Measurements from ENCODE around the gene C19orf12. TPM values are rescaled to one million over a fixed set of nuclear protein-coding genes. Genes with fewer than 3 reads are reported as not detected.
A peak's percentile ranks its signal among the peaks of the same experiment; 100 is the strongest.

C19orf12 gene
- total RNA-seq, 1 experiment from 2014 or later = 15.5 TPM

- TF ChIP-seq, protein P1, sequence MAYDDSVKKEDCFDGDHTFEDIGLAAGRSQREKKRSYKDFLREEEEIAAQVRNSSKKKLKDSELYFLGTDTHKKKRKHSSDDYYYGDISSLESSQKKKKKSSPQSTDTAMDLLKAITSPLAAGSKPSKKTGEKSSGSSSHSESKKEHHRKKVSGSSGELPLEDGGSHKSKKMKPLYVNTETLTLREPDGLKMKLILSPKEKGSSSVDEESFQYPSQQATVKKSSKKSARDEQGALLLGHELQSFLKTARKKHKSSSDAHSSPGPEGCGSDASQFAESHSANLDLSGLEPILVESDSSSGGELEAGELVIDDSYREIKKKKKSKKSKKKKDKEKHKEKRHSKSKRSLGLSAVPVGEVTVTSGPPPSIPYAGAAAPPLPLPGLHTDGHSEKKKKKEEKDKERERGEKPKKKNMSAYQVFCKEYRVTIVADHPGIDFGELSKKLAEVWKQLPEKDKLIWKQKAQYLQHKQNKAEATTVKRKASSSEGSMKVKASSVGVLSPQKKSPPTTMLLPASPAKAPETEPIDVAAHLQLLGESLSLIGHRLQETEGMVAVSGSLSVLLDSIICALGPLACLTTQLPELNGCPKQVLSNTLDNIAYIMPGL (CRISPR knock-in tag; IDR thresholded peaks at IDR 0.05) = no peak
- TF ChIP-seq, protein P2, sequence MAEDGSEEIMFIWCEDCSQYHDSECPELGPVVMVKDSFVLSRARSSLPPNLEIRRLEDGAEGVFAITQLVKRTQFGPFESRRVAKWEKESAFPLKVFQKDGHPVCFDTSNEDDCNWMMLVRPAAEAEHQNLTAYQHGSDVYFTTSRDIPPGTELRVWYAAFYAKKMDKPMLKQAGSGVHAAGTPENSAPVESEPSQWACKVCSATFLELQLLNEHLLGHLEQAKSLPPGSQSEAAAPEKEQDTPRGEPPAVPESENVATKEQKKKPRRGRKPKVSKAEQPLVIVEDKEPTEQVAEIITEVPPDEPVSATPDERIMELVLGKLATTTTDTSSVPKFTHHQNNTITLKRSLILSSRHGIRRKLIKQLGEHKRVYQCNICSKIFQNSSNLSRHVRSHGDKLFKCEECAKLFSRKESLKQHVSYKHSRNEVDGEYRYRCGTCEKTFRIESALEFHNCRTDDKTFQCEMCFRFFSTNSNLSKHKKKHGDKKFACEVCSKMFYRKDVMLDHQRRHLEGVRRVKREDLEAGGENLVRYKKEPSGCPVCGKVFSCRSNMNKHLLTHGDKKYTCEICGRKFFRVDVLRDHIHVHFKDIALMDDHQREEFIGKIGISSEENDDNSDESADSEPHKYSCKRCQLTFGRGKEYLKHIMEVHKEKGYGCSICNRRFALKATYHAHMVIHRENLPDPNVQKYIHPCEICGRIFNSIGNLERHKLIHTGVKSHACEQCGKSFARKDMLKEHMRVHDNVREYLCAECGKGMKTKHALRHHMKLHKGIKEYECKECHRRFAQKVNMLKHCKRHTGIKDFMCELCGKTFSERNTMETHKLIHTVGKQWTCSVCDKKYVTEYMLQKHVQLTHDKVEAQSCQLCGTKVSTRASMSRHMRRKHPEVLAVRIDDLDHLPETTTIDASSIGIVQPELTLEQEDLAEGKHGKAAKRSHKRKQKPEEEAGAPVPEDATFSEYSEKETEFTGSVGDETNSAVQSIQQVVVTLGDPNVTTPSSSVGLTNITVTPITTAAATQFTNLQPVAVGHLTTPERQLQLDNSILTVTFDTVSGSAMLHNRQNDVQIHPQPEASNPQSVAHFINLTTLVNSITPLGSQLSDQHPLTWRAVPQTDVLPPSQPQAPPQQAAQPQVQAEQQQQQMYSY (CRISPR knock-in tag; IDR thresholded peaks at IDR 0.05) = no peak
- TF ChIP-seq ZBTB21 (CRISPR knock-in tag; IDR thresholded peaks at IDR 0.05; ENCODE audit: borderline replicate concordance) = no peak
- TF ChIP-seq, protein P3, sequence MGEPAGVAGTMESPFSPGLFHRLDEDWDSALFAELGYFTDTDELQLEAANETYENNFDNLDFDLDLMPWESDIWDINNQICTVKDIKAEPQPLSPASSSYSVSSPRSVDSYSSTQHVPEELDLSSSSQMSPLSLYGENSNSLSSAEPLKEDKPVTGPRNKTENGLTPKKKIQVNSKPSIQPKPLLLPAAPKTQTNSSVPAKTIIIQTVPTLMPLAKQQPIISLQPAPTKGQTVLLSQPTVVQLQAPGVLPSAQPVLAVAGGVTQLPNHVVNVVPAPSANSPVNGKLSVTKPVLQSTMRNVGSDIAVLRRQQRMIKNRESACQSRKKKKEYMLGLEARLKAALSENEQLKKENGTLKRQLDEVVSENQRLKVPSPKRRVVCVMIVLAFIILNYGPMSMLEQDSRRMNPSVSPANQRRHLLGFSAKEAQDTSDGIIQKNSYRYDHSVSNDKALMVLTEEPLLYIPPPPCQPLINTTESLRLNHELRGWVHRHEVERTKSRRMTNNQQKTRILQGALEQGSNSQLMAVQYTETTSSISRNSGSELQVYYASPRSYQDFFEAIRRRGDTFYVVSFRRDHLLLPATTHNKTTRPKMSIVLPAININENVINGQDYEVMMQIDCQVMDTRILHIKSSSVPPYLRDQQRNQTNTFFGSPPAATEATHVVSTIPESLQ (CRISPR knock-in tag; IDR thresholded peaks at IDR 0.05) = no peak
- no peak for TF ChIP-seq CREB1 (CRISPR knock-in tag; IDR thresholded peaks at IDR 0.05)
- no peak for TF ChIP-seq CBFB (CRISPR knock-in tag; IDR thresholded peaks at IDR 0.05; ENCODE audit: low read depth)
- no peak for TF ChIP-seq ATF3 (CRISPR knock-in tag; conservative IDR thresholded peaks at IDR 0.05)
- 0 out of 2 replicates have a peak, but pooled peaks have one; percentile 6 for TF ChIP-seq MAX (CRISPR knock-in tag; IDR thresholded peaks at IDR 0.05)
Measured at GRCh38 chr19:29665826-29666577, 49.1 kb downstream of the C19orf12 start (continued).

GRCh38 chr19:29665215-29665825 lies 49.7 kb downstream of the C19orf12 start, which contains the start of gene PLEKHF1:
TSS of gene PLEKHF1 (plus strand) at chr19:29665461. CDS start at chr19:29673840, 8,379 bp downstream.
- peak; percentile 77 for ATAC-seq
- DNase-seq (ENCODE audit: low spot score) = peak; percentile 90
- peaks cover 37% of the 10 kb centered on the region for H3K4me1 Mint-ChIP-seq
- no peaks in the 10 kb centered on the region for H3K9me3 Mint-ChIP-seq
- peak within 1 kb of the TSS; percentile 98 for H3K27ac Mint-ChIP-seq
- H3K27me3 Mint-ChIP-seq (ENCODE audit: low read depth) = no peaks in the 10 kb centered on the region
- ChIA-PET CTCF (interaction anchor here (0.6 to 2.8 kb wide), 11 partner anchors 12 to 1292 kb away, joined by 3 to 34 read pairs (median 4); partner anchors contain the start of gene POP4), POLR2A (interaction anchor here (0.6 to 3.6 kb wide), 3 partner anchors 42 to 59 kb away, joined by 3 to 11 read pairs (median 4); partner anchors contain the start of gene POP4)
- peaks cover 3% of the 10 kb centered on the region for H3K36me3 Mint-ChIP-seq
- peak within 1 kb of the TSS; percentile 77 for H3K4me3 Mint-ChIP-seq
- TF ChIP-seq ZNF425 (CRISPR knock-in tag; conservative IDR thresholded peaks at IDR 0.05) = no peak
- TF ChIP-seq, protein P4, sequence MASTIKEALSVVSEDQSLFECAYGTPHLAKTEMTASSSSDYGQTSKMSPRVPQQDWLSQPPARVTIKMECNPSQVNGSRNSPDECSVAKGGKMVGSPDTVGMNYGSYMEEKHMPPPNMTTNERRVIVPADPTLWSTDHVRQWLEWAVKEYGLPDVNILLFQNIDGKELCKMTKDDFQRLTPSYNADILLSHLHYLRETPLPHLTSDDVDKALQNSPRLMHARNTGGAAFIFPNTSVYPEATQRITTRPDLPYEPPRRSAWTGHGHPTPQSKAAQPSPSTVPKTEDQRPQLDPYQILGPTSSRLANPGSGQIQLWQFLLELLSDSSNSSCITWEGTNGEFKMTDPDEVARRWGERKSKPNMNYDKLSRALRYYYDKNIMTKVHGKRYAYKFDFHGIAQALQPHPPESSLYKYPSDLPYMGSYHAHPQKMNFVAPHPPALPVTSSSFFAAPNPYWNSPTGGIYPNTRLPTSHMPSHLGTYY (CRISPR knock-in tag; IDR thresholded peaks at IDR 0.05) = no peak
- TF ChIP-seq NFYB (CRISPR knock-in tag; conservative IDR thresholded peaks at IDR 0.05; ENCODE audit: low read depth) = 0 out of 2 replicates have a peak, but pooled peaks have one; percentile 7
- TF ChIP-seq ARID4B (CRISPR knock-in tag; IDR thresholded peaks at IDR 0.05; ENCODE audit: borderline replicate concordance) = no peak; the same call in 1 of the 2 replicates
